ENCODE measurements around the gene HOXA2.

Gene HOXA2

DNA sequence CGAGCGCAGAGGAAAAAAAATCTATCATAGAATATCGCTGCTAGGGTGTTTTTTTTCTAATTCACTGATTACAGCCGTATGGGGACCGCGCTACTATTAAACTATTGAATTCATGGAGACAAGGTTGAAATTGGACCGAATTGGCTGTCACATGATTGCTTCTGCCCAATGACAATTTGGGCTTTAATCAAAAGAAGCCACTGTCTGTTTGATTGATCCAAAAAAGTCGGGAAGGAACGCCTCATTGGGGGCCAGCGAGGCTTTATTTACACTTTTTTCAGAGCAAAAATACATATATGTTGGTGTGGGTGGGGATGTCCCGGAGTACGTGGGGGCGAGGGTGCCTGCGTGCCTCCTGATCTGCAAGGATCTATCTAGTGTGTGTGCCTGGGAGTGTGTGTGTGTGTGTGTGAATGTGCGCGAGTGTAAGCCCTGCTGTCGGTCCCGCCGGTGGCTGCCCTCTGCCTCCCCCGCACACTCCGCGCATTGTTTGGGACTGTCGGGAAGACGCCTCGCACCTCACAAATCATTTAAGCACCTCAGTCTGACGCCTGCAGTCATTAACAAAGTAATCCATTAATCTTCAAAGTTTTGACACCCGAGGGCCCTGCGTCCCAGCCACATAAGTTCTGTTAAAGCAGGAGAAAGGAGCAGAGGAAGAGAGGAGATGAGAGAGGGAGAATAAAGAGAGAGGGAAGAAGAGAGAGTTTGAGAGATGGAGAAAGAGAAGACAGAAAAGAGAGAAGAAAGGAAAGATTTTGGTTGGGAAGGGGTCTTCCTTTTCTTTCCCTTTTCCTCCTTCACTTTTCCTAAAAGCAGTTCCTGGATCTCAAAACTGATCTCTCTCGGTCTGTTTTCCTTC is at the start of gene HOXA2:
HOXA2 (minus strand) TSS at position 103 of the 862 bp plus-strand sequence. CDS start 183 bp downstream, outside the sequence.
- DNase-seq: no peak

DNA sequence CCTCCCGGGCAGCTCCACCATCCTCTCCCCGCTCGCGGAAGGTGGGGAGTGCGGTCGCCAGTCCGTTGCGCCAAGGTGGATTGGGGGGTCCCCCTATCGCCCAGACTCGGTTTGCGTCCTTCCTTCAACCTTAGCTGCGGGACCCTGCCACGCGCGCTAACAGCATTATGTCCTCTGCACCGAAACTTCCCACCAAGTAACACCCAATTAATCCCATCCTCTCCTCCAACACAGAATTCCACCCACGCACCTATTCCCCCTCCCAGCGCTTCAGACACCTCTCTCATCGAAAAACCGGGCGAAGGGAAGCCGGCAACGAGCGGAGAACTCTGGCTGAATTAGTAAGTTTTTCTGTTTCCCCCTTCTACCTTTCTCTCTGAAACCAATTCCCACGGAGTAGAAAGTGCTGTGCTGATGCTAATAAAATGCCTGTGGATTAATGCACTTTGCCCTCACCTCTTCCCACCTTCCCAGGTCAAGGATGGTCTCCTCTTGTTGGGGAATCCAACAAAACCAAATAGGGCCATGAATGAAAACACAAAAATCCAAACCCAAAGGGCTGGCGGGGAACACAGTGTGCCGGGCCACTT is 49.0 kb upstream of the HOXA2 start:
- no peak for DNase-seq

DNA sequence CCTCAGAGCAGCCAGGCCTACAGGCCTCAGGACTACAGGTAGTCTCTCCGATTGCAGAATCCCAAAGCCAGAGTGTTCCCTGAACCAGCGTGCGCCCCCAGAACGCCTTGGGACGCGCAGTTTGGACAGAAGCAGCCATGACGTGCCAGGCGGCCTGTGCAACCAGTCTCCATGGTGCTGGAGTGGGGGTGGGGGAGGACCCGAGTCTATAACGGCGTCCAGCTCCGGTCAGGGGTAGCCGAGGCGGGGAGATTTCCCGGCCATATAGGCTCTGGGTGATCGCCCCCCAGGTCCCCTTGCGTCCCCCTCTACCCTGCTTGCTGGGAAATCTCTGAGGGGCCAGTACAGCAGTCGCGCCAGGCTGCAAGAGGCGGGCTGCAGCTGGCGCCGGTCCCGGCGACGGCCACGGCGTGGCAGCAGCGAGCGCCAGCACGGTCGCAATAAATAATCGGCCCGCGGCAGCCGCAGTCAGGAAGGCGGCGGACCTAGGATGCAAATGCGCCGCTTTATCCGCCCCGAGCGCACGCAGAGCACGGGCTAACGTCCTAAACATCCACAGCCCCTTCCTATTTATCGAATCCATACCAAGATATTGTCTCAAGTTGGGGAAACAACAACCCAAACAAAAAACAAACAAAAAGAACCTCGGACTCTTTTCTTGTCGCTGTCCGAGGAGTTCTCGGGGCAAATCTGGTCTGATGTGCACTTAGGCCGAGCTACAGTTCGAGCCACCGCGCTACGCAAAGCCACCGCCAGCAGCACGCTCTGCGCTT is 48.3 kb upstream of the HOXA2 start:
- DNase-seq: peak; percentile 75

GRCh38 chr7:27149842-27150567 is 47.5 kb upstream of the HOXA2 start:
- no peak for DNase-seq

DNA sequence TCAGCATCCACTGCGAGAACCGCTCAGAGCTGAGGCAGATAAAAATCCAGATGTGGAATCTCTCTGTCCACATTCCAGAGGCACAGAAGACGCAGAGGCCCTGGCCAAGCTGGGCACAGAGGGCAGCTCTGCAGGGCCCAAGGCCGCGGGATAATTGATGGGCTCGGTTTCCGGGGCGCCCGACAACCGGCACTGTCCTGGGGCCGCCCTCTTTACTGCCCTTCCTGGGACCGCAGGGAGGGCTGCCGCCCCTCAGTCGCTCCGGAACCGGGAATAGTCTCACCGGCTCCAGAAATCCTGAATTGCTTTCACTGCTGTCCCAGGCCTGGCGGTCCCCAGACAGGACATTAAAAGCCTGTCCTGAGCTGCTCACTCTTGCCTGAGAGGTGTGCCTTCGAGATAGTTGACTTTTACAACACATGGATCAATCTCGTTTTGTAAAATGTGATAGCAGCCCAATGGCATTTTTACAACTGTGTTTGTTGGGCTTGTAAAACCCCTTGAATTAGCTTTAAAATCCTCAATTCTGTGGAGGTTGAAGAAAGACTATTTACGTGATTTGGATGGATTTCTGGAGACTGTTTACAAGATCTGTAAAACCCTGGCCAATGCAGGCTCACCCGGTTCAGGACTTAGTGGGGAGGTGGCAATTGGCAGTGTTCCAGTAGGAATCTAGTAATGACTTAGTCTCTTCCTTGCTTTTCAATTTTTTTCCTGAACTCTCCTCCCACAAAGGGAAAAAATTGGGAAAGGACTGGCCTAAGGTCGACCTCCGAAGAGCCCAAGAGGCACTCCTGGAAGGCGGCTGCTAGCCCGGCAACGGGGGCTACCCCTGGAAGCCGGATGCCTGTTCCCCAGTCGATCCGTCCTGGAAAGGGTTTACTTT is 46.5 kb upstream of the HOXA2 start:
- no peak for DNase-seq

GRCh38 chr7:27148031-27148755 is 45.7 kb upstream of the HOXA2 start:
- no peak for DNase-seq

GRCh38 chr7:27147199-27148030 is 44.9 kb upstream of the HOXA2 start, which contains the start of gene HOXA6:
Gene HOXA6 (minus strand): TSS chr7:27147774. CDS start chr7:27147749, 25 bp downstream.
- no peak for DNase-seq

GRCh38 chr7:27146491-27147198 is 44.2 kb upstream of the HOXA2 start:
- DNase-seq: no peak

- no peak for DNase-seq
Measured at GRCh38 chr7:27145914-27146412, 43.5 kb upstream of the HOXA2 start.

- no peak for DNase-seq
Measured at GRCh38 chr7:27145165-27145913, 42.9 kb upstream of the HOXA2 start.

- no peak for DNase-seq
Measured at GRCh38 chr7:27144781-27145164, 42.3 kb upstream of the HOXA2 start.

GRCh38 chr7:27143950-27144780 is 41.7 kb upstream of the HOXA2 start:
- no peak for DNase-seq

DNA sequence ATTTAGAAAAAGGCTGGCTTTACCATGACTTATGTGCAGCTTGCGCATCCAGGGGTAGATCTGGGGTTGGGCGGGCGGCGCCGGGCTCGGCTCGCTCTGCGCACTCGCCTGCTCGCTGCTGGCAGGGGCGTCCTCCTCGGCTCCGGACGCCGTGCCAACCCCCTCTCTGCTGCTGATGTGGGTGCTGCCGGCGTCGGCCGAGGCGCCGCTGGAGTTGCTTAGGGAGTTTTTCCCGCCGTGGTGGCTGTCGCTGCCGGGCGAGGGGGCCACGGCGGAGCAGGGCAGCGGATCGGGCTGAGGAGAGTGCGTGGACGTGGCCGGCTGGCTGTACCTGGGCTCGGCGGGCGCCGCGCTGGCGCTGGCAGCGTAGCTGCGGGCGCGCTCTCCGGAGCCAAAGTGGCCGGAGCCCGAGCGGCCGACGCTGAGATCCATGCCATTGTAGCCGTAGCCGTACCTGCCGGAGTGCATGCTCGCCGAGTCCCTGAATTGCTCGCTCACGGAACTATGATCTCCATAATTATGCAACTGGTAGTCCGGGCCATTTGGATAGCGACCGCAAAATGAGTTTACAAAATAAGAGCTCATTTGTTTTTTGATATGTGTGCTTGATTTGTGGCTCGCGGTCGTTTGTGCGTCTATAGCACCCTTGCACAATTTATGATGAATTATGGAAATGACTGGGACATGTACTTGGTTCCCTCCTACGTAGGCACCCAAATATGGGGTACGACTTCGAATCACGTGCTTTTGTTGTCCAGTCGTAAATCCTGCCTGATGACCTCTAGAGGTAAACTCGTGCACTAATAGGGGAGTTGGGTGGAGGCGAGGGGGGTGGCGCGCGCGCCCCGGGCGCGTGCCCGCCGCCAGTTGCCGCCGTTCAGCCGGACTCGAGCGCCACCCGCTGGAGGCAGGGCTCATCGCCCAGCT is 40.8 kb upstream of the HOXA2 start, which contains the start of gene HOXA5:
HOXA5 (minus strand) TSS at position 659 of the 927 bp plus-strand sequence; CDS start at position 585, 74 bp downstream.
- peak; percentile 79 for DNase-seq

- no peak for DNase-seq
Measured at GRCh38 chr7:27142580-27143022, 40.1 kb upstream of the HOXA2 start.

- DNase-seq: no peak
Measured at GRCh38 chr7:27141923-27142579, 39.6 kb upstream of the HOXA2 start.
